HepG2 (cell line): ENCODE measurements around the gene NFIC. TPM values are rescaled to one million over a fixed set of nuclear protein-coding genes. Genes with fewer than 3 reads are reported as not detected.
A peak's percentile ranks its signal among the peaks of the same experiment; 100 is the strongest.

ENCODE experiments used
- EZH2 ChIP-seq: conservative IDR thresholded peaks from 2 replicates; pipeline ENCODE4 v1.6.1; 2012; ENCODE audit warnings: mild to moderate bottlenecking, low read depth, low read length, moderate library complexity
- MED8 ChIP-seq: sonication (generic); formaldehyde crosslinking; IDR thresholded peaks from 2 replicates; pipeline ENCODE4 v1.8.1; 2023; ENCODE audit warnings: mild to moderate bottlenecking, missing genetic modification reagents; ENCODE audit not compliant: insufficient replicate concordance
- SALL1 ChIP-seq: sonication (generic); formaldehyde crosslinking; IDR thresholded peaks from 2 replicates; pipeline ENCODE4 v1.8.0; 2022; ENCODE audit warnings: mild to moderate bottlenecking, missing genetic modification reagents
- SOX5 ChIP-seq: IDR thresholded peaks from 2 replicates; pipeline ENCODE4 v1.6.1; 2016; ENCODE audit warnings: borderline replicate concordance
- ZBTB1 ChIP-seq: sonication (generic); formaldehyde crosslinking; IDR thresholded peaks from 2 replicates; pipeline ENCODE4 v1.4.0; 2020; ENCODE audit warnings: missing genetic modification reagents, borderline replicate concordance
- ZKSCAN5 ChIP-seq: sonication (generic); formaldehyde crosslinking; IDR thresholded peaks from 2 replicates; pipeline ENCODE4 v1.5.1; 2020; ENCODE audit warnings: mild to moderate bottlenecking, missing genetic modification reagents
- ZNF350 ChIP-seq: sonication (generic); formaldehyde crosslinking; IDR thresholded peaks from 2 replicates; pipeline ENCODE4 v1.4.0; 2020; ENCODE audit warnings: mild to moderate bottlenecking, low read depth, missing genetic modification reagents, borderline replicate concordance
- ZNF550 ChIP-seq: sonication (generic); formaldehyde crosslinking; IDR thresholded peaks from 2 replicates; pipeline ENCODE4 v1.4.0; 2020; ENCODE audit warnings: mild to moderate bottlenecking, missing genetic modification reagents, borderline replicate concordance
- ZNF766 ChIP-seq: sonication (generic); formaldehyde crosslinking; IDR thresholded peaks from 2 replicates; pipeline ENCODE4 v1.5.0; 2020; ENCODE audit warnings: missing genetic modification reagents, borderline replicate concordance
- ZNF773 ChIP-seq: sonication (generic); formaldehyde crosslinking; IDR thresholded peaks from 2 replicates; pipeline ENCODE4 v1.4.0; 2020; ENCODE audit warnings: missing genetic modification reagents, borderline replicate concordance
- ZNF775 ChIP-seq: sonication (generic); formaldehyde crosslinking; IDR thresholded peaks from 2 replicates; pipeline ENCODE4 v1.4.0; 2020; ENCODE audit warnings: missing genetic modification reagents, mild to moderate bottlenecking, moderate library complexity, borderline replicate concordance
- polyA plus RNA-seq, 8 experiments: library from polyadenylated mRNA; depleted of rRNA in 3 of 8; stranded (reverse) in 7 of 8; unstranded in 1 of 8; fragments of >200 nt; fragmentation: Illumina TruSeq in 4 of 8; extraction: Trizol in 4 of 8; gene quantifications; 2 replicates each; pipeline versions ENCODE4 v1.2.1 to v1.2.3, GENCODE V29; 2011 to 2016; ENCODE audit warnings: low read depth in 4 of 8, missing spikeins in 1 of 8, mixed read lengths in 1 of 8; ENCODE audit not compliant: insufficient read depth in 1 of 8
- total RNA-seq, 5 experiments: library from RNA; depleted of rRNA; stranded (reverse); fragments of >200 nt; fragmentation: Illumina TruSeq; extraction: Trizol; gene quantifications; 2 replicates each; pipeline ENCODE4 v1.2.3, GENCODE V29; 2016; ENCODE audit warnings: low read depth in 1 of 5
- TF ChIP-seq, protein P1 (sequence below): sonication (generic); formaldehyde crosslinking; IDR thresholded peaks from 2 replicates; pipeline ENCODE4 v1.4.0; 2020; ENCODE audit warnings: missing genetic modification reagents, borderline replicate concordance
- TF ChIP-seq, protein P2 (sequence below): IDR thresholded peaks from 2 replicates; pipeline ENCODE4 v1.6.1; 2016
- TF ChIP-seq, protein P3 (sequence below): sonication (generic); formaldehyde crosslinking; IDR thresholded peaks from one replicate; pipeline ENCODE4 v1.5.1; 2020; ENCODE audit warnings: mild to moderate bottlenecking, missing genetic modification reagents; ENCODE audit errors: not compliant biosample characterization
- TF ChIP-seq, protein P4 (sequence below): sonication (generic); formaldehyde crosslinking; IDR thresholded peaks from 2 replicates; pipeline ENCODE4 v1.4.0; 2020; ENCODE audit warnings: mild to moderate bottlenecking, missing genetic modification reagents

The NFIC gene
- total and polyA plus RNA-seq, 2 of the 13 experiments (the other 11 are each of a cell fraction or from before 2014, with no cell fraction given) = 1.3 to 2.5 TPM

DNA sequence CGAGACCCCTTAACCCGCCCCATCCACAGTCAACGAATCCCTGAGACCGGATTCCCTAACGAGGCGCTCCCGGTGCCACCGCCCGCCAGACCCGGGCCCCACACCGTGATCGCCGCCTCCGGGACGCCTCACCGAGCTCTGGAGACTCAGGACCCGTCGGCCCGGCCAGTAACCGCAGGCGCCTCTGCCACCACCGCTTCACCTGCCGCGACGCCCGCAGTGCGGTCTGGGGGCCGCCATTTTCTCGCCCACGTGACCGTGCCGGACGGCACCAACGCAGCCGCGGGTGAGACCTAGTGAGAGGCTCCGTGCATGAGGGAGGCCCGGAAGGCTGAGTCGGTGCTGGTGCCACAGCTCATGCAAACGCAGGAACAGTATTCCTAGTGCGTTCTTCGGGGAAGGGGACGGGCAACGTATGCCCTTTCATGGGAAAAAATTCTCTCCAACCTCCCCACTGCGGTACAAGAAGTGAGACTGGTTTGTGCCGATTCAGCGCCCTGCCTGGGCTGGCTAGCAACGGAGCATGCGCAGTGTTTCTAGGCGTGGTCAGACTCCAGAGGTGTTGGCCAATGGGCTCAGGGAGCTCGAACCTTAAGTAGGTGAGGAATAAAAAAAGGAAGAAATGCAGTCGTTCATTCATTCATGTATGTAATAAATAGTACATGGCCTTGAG is 134.2 kb downstream of the NFIC start, which contains the start of gene DOHH (continued):
- TF ChIP-seq, protein P1, sequence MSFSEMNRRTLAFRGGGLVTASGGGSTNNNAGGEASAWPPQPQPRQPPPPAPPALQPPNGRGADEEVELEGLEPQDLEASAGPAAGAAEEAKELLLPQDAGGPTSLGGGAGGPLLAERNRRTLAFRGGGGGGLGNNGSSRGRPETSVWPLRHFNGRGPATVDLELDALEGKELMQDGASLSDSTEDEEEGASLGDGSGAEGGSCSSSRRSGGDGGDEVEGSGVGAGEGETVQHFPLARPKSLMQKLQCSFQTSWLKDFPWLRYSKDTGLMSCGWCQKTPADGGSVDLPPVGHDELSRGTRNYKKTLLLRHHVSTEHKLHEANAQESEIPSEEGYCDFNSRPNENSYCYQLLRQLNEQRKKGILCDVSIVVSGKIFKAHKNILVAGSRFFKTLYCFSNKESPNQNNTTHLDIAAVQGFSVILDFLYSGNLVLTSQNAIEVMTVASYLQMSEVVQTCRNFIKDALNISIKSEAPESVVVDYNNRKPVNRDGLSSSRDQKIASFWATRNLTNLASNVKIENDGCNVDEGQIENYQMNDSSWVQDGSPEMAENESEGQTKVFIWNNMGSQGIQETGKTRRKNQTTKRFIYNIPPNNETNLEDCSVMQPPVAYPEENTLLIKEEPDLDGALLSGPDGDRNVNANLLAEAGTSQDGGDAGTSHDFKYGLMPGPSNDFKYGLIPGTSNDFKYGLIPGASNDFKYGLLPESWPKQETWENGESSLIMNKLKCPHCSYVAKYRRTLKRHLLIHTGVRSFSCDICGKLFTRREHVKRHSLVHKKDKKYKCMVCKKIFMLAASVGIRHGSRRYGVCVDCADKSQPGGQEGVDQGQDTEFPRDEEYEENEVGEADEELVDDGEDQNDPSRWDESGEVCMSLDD (CRISPR knock-in tag) = no peak
- TF ChIP-seq ZBTB1 (no peak), ZKSCAN5 (CRISPR knock-in tag) (peak; percentile 54; the same call in 1 of the 2 replicates), ZNF350 (CRISPR knock-in tag) (peak; percentile 92), EZH2 (no peak), SOX5 (peak; percentile 28; the same call in 1 of the 2 replicates), SALL1 (CRISPR knock-in tag) (peak; percentile 90), MED8 (CRISPR knock-in tag) (peak; percentile 94), ZNF766 (CRISPR knock-in tag) (no peak; the same call in 1 of the 2 replicates), ZNF775 (CRISPR knock-in tag) (no peak), ZNF550 (peak; percentile 52; the same call in 1 of the 2 replicates), ZNF773 (CRISPR knock-in tag) (no peak)
- TF ChIP-seq, protein P2, sequence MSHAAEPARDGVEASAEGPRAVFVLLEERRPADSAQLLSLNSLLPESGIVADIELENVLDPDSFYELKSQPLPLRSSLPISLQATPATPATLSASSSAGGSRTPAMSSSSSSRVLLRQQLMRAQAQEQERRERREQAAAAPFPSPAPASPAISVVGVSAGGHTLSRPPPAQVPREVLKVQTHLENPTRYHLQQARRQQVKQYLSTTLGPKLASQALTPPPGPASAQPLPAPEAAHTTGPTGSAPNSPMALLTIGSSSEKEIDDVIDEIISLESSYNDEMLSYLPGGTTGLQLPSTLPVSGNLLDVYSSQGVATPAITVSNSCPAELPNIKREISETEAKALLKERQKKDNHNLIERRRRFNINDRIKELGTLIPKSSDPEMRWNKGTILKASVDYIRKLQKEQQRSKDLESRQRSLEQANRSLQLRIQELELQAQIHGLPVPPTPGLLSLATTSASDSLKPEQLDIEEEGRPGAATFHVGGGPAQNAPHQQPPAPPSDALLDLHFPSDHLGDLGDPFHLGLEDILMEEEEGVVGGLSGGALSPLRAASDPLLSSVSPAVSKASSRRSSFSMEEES (CRISPR knock-in tag) = peak; percentile 87; the same call in 1 of the 2 replicates
- TF ChIP-seq, protein P3, sequence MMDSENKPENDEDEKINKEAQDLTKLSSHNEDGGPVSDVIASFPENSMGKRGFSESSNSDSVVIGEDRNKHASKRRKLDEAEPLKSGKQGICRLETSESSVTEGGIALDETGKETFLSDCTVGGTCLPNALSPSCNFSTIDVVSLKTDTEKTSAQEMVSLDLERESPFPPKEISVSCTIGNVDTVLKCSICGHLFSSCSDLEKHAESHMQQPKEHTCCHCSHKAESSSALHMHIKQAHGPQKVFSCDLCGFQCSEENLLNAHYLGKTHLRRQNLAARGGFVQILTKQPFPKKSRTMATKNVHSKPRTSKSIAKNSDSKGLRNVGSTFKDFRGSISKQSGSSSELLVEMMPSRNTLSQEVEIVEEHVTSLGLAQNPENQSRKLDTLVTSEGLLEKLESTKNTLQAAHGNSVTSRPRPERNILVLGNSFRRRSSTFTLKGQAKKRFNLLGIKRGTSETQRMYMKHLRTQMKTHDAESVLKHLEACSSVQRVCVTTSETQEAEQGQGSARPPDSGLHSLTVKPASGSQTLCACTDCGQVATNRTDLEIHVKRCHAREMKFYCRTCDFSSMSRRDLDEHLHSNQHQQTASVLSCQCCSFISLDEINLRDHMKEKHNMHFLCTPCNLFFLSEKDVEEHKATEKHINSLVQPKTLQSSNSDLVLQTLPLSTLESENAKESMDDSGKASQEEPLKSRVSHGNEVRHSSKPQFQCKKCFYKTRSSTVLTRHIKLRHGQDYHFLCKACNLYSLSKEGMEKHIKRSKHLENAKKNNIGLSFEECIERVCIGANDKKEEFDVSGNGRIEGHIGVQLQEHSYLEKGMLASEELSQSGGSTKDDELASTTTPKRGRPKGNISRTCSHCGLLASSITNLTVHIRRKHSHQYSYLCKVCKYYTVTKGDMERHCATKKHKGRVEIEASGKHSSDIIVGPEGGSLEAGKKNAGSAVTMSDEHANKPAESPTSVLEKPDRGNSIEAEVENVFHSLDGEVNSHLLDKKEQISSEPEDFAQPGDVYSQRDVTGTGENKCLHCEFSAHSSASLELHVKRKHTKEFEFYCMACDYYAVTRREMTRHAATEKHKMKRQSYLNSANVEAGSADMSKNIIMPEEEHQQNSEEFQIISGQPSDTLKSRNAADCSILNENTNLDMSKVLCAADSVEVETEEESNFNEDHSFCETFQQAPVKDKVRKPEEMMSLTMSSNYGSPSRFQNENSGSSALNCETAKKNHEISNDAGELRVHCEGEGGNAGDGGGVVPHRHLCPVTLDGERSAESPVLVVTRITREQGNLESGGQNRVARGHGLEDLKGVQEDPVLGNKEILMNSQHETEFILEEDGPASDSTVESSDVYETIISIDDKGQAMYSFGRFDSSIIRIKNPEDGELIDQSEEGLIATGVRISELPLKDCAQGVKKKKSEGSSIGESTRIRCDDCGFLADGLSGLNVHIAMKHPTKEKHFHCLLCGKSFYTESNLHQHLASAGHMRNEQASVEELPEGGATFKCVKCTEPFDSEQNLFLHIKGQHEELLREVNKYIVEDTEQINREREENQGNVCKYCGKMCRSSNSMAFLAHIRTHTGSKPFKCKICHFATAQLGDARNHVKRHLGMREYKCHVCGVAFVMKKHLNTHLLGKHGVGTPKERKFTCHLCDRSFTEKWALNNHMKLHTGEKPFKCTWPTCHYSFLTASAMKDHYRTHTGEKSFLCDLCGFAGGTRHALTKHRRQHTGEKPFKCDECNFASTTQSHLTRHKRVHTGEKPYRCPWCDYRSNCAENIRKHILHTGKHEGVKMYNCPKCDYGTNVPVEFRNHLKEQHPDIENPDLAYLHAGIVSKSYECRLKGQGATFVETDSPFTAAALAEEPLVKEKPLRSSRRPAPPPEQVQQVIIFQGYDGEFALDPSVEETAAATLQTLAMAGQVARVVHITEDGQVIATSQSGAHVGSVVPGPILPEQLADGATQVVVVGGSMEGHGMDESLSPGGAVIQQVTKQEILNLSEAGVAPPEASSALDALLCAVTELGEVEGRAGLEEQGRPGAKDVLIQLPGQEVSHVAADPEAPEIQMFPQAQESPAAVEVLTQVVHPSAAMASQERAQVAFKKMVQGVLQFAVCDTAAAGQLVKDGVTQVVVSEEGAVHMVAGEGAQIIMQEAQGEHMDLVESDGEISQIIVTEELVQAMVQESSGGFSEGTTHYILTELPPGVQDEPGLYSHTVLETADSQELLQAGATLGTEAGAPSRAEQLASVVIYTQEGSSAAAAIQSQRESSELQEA (CRISPR knock-in tag) = peak; percentile 82
- TF ChIP-seq, protein P4, sequence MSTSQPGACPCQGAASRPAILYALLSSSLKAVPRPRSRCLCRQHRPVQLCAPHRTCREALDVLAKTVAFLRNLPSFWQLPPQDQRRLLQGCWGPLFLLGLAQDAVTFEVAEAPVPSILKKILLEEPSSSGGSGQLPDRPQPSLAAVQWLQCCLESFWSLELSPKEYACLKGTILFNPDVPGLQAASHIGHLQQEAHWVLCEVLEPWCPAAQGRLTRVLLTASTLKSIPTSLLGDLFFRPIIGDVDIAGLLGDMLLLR (CRISPR knock-in tag) = peak; percentile 96; the same call in 1 of the 2 replicates
